ELF-1 (cell line): Measurements from ENCODE around the gene CRB1.

Experiments used
- DNase-seq: peaks from one replicate; pipeline ENCODE4 v3.0.0-alpha.2; 2016; ENCODE audit warnings: low read depth, low spot score

The CRB1 gene

DNA sequence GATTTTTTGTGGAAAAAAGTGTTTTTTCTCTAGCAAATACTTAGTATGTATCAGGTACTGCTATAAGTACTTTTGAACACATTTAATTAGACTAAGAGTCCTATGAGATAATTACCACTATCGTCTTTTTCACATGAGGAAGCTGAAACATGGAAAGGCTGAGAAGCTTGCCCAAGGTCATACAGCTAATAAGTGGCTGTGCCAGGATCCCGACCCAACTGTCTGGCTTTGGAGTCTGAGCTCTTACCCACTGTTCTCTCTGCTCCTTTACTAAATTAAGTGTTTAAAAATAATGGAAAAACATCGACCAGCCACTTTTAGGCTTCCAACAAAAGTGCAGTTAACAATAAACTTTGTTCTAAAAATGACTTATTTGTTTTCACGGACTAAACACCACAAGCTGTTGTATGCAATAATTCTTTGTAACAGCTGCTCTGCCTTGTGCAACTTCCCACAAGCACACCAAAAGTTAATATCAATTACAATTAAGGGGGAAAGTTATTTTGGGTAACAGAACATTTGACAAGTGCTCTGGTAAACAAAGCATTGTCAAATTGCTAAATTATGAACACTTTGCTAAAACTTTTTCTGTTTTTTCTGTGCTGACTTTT is 75.7 kb downstream of the CRB1 start:
- no peak for DNase-seq

DNA sequence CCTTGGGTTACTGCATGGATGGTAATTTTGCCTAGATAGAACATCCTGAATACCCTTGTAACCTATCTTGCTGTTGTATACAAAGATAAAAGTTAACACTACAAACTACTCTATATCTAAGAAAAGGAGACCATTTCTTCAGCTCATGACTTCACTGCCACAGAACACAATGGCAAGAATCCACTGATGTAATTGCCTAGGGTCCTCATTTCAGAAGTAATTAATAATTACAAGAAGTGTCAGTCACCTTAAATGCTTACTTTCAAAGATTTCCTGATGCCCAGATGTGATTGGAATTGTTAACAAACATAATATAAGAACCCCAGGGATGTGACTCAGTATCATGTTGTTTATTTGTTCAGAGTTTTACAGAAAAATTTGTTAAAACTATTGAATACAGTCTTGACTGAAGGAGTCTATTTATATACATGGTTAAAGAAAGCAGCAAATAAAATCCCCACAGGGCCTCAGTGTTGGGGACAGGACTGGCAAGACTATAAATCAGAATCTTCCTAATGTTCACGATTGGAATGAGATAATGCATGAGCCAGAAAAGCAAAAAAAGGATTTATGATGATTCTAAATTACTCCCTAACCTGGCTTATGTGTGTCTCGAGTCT is 83.9 kb downstream of the CRB1 start:
- DNase-seq: no peak

DNA sequence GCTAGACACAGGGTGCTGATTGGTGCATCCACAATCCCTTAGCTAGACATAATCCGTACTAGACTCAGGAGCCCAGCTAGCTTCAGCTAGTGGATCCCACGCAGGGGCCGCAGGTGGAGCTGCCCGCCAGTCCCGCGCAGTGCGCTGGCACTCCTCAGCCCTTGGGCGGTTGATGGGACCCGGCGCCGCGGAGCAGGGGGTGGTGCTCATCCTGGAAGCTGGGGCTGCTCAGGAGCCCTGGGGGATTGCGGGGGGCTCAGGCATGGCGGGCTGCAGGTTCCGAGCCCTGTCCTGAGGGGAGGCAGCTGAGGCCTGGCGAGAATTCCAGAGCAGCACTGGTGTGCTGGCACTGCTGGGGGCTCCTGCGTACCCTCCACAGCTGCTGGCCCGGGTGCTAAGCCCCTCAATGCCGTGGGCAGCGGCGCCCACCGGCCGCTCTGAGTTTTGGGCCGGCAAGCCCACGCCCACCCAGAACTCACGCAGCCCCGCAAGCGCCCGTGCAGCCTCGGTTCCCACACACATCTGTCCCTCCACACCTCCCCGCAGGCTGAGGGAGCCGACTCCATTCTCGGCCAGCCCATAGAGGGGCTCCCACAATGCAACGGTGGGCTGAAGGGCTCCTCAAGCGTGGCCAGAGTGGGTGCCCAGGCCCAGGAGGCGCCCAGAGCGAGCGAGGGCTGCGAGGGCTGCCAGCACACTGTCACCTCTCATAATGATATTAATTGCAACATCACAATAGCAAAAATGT is 87.4 kb downstream of the CRB1 start:
- no peak for DNase-seq

- peak; percentile 11 for DNase-seq
Observed at GRCh38 chr1:197356723-197357533, 88.9 kb downstream of the CRB1 start.

- no peak for DNase-seq
Observed at GRCh38 chr1:197358959-197359358, 90.9 kb downstream of the CRB1 start.

- DNase-seq: no peak
Observed at GRCh38 chr1:197360068-197360467, 92.0 kb downstream of the CRB1 start.

DNA sequence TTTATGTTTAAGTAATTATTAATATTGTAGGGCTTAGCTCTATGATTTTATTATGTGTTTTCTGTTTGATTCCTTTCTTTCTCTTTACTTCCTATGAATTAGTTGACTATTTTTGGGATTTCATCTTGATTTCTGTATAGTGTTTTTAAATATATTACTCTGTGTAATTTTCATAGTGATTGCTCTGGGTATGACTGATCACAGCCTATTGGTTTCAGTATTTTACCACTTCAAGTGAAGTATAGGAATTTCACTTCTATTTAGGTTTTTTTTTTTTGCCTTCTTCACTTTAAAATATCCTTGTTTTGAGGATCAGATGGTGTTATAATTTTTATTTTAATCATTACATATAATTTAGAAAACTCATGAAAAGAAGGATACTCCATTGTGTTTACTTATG is 94.8 kb downstream of the CRB1 start:
- DNase-seq: no peak

- DNase-seq: no peak
Observed at GRCh38 chr1:197363855-197364254, 95.8 kb downstream of the CRB1 start.

- no peak for DNase-seq
Observed at GRCh38 chr1:197366996-197367395, 98.9 kb downstream of the CRB1 start.

DNA sequence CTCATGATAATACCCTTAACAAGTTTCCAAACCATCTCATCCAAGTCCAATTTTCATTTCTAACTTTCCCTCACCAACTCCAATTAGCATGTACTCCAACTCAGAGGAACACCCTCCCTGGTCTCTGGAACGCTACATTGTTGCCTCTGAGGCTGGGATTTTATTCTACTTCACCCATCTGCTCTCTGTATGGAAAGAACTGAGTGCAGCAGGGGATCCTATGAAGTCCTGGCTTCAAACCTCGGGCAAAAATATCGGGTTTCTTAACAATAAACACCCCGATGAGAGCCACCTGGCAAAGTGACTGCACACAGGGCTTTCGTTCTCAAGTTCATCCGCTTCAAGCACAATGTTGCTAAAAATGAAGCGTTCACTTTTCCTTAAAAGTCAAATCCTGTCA is 99.6 kb downstream of the CRB1 start:
- DNase-seq: no peak

DNA sequence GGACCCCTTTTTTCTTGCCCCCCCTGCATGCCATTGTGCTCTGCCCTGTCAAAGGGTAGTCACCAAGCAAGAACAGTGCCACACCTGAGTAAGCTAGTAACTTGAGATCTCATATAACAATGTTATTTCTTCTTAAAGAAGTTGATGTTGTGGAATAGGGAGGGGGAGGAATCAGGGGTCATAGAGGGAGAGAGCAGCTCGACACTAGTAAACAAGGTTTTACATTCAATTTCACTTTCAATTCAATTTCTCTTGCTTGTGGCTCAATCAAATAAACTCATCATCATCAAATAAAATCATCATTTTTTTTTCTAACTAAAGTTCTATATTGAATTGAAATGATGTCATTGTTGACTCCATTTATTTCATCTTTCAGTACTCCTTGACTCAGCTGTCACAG is 106.4 kb downstream of the CRB1 start:
- DNase-seq: no peak

GRCh38 chr1:197384471-197384870 is 116.4 kb downstream of the CRB1 start:
- no peak for DNase-seq

DNA sequence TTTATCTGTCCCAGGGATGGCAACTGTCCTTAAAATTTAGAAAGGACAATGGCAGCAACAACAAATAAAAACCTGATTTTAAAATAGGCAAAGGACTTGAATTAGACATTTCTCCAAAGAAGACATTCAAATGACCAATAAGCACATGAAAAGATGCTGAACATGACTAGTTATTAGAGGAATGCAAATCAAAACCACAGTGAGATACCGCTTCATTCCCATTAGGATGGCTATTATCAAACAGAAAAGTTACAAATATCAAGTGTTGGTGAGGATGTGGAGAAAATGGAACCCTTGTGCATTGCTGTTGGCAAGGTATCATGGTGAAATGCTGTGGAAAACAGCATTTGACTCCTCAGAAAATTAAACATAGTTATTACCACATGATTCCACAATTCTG is 120.7 kb downstream of the CRB1 start:
- no peak for DNase-seq

- DNase-seq: no peak
Observed at GRCh38 chr1:197390856-197391255, 122.8 kb downstream of the CRB1 start.

DNA sequence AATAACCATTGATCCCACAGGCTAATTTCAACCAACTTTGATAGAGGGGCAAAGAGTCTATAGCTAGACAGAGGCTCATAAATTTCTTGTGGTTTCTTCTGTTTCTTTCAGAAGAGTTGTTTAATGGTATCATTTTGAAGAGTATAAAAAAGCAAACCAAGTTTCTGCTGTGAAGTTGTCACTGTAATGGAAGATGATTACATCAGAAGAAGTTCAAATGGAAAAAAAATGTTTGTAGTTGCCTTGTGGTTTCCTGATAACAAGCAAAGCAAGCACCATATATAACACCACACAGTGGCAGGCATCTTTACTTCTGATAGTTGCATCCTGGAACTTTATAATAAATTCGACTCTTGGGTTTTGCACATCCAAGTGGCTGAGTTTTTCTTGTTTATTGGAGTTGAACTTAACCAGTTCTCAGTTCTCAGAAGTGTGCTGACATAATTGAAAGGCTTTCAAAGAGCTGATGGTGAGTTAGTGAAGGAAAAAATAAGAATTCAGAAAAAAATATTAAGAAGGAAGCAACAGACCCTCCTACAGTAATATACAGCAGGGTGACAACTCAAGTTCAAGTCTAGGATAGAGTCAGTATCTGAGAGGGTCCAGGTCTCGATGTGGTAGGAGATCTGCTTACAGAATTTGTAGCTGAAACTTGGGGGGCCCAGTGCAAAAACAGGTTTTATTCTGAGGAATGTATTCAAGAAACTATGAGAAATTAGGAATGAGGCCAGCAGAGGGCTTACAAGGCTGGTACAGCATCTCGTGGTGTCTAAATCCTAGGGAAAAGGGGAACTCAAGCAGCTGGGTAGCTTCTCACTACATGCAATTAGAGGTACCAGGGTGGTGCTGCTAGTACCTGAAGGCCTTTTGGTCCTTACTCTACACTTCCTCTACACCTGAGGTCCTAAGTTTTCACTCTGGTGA is 123.5 kb downstream of the CRB1 start:
- DNase-seq: no peak

DNA sequence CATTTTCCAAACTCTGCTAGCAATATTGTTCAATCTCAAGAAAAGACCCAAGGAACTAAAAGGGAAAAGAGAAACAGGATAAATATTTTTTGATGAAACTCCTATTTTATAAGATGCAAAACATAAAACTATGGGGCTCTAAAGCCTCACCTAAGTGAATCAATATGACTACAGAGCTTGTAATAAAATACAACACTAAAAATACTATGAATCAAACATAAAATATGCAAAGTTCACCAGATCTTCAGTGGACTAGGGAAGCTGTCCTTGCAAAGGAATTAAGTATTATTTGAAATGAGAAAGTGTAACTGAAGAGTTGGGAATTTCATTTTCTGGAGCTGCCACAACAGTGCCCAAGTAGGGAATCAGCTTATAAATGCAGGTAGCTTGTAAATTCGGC is 124.5 kb downstream of the CRB1 start:
- no peak for DNase-seq

DNA sequence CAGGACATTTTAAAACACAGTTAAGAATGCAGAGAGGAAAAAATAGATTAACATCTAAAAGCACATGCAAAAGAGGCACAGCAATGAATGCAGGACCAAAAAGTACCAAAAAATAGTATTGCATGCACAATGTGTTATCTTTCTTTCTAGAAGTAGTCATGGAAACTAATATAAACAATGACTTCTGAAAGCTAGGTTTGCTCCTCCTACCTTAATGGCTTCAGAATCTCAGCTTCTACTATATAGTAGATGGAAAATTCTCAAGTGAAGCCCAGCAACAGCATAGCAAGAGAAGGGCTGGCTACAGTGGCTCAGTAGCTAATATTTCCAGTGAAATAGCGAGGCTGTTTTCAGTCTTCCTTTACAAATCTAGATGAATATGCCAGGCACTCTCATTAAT is 125.1 kb downstream of the CRB1 start:
- DNase-seq: no peak

GRCh38 chr1:197393772-197394171 is 125.7 kb downstream of the CRB1 start:
- DNase-seq: no peak

DNA sequence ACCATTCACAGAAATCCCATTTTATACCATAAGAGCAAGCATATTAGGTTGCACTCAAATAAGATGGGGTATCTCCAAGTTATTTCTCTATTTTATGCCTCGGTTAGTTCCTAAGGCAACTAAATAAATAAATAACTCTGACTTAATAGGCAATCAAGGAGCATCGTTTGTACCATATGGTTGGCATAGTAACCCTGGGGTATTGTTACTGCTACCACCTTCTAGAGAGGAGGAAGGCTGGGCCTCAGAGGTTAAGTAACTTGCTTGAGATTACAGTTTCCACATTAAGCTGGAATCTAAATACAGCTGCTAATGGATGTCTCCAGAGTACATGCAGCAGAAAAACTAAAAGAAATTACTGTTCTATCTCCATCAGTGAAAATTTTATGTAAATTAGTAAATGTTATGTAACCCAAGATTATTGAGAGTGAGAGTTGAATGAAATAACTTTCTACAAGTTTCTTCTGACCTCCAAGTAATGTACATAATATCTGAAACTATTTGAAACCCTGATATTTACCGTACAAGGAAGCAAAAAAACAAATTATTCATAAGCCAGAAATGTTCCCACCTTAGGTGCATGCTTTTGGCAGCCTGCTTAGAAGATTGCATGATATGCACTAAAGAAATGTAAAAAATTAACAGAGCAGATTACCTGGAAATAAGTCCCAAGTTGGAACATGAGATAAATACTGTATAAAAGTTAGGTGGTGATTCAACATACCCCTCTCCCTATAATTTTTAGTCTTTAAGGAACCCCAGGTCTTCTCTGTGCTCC is 127.0 kb downstream of the CRB1 start:
- no peak for DNase-seq

DNA sequence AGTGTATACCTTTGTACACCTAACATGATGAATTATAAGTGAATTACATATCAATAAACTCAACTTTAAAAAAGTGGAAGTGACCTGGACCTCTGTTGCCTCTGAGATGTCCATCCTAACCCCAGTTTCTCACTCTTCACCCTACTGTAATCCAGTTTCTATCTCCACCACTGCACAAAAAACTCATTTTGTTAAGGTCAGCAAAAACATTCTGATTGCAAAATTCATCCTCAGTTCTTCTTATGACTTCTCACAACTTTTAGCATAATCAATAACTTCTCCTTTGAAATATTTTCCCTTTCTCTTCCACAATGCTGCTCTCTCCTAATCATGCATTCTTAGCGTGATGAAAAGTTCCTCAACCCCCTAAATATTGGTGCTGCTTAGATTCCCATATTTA is 129.8 kb downstream of the CRB1 start:
- no peak for DNase-seq
